H1 (cell line): ENCODE results near the gene APLN.

Source experiments
- ATF2 ChIP-seq: IDR thresholded peaks from 2 replicates; pipeline ENCODE4 v1.6.1; 2012; ENCODE audit warnings: low read length, inconsistent platforms
- BRCA1 ChIP-seq: IDR thresholded peaks from 2 replicates; pipeline ENCODE4 v1.6.1; 2012; ENCODE audit warnings: low read depth, low read length, improper control_type of control experiment
- CEBPB ChIP-seq: IDR thresholded peaks from 2 replicates; pipeline ENCODE4 v1.6.1; 2012; ENCODE audit warnings: low read depth, low read length
- CHD1 ChIP-seq: IDR thresholded peaks from 2 replicates; pipeline ENCODE4 v1.6.1; 2012; ENCODE audit warnings: low read depth, low read length, improper control_type of control experiment
- CHD2 ChIP-seq: IDR thresholded peaks from 2 replicates; pipeline ENCODE4 v1.6.1; 2012; ENCODE audit warnings: low read length, improper control_type of control experiment
- EP300 ChIP-seq, 2 experiments: IDR thresholded peaks; 1 replicate in 1 of 2; 2 replicates in 1 of 2; pipeline ENCODE4 v1.6.1; 2011 to 2012; ENCODE audit warnings: low read depth in 2 of 2, low read length in 2 of 2, mild to moderate bottlenecking in 2 of 2, borderline replicate concordance in 1 of 2, inconsistent platforms in 1 of 2, moderate library complexity in 1 of 2
- EZH2 ChIP-seq: fragments of 200-600 bp; sonication (generic); IDR thresholded peaks from 2 replicates; pipeline ENCODE4 v1.7.1; 2012; ENCODE audit warnings: low read depth, mild to moderate bottlenecking, moderate library complexity, low read length, inconsistent platforms; ENCODE audit not compliant: severe bottlenecking
- MAX ChIP-seq: IDR thresholded peaks from 2 replicates; pipeline ENCODE4 v1.6.1; 2012; ENCODE audit warnings: inconsistent platforms
- POLR2A ChIP-seq, 2 experiments: IDR thresholded peaks; 1 replicate in 1 of 2; 2 replicates in 1 of 2; pipeline ENCODE4 v1.6.1; 2011; ENCODE audit warnings: low read depth in 2 of 2, low read length in 2 of 2, mild to moderate bottlenecking in 2 of 2; ENCODE audit errors: control extremely low read depth in 1 of 2
- POLR2AphosphoS5 ChIP-seq: IDR thresholded peaks from 2 replicates; pipeline ENCODE4 v1.6.1; 2011; ENCODE audit warnings: low read depth, low read length
- SIN3A ChIP-seq, 2 experiments: IDR thresholded peaks in 1 of 2; conservative IDR thresholded peaks in 1 of 2; 2 replicates each; pipeline ENCODE4 v1.6.1; 2011 to 2012; ENCODE audit warnings: low read length in 2 of 2, improper control_type of control experiment in 1 of 2, low read depth in 1 of 2, mild to moderate bottlenecking in 1 of 2
- SUZ12 ChIP-seq: fragments of 200-600 bp; sonication (generic); IDR thresholded peaks from 2 replicates; pipeline ENCODE4 v1.6.1; 2012; ENCODE audit warnings: mild to moderate bottlenecking, inconsistent platforms, low read length, moderate library complexity, mixed read lengths
- USF2 ChIP-seq: IDR thresholded peaks from 2 replicates; pipeline ENCODE4 v1.6.1; 2011; ENCODE audit warnings: low read length, improper control_type of control experiment
- TF ChIP-seq, protein P1 (sequence below), 3 experiments: IDR thresholded peaks; 1 replicate in 2 of 3; 2 replicates in 1 of 3; pipeline versions ENCODE4 v1.5.1 to v1.6.1; 2011; ENCODE audit warnings: low read length in 3 of 3, mild to moderate bottlenecking in 3 of 3, inconsistent platforms in 2 of 3, low read depth in 1 of 3, moderate library complexity in 1 of 3; ENCODE audit not compliant: insufficient read depth in 1 of 3; ENCODE audit errors: control extremely low read depth in 1 of 3

GRCh38 chrX:129626026-129626425 is 28.7 kb downstream of the APLN start:
- TF ChIP-seq, protein P1, sequence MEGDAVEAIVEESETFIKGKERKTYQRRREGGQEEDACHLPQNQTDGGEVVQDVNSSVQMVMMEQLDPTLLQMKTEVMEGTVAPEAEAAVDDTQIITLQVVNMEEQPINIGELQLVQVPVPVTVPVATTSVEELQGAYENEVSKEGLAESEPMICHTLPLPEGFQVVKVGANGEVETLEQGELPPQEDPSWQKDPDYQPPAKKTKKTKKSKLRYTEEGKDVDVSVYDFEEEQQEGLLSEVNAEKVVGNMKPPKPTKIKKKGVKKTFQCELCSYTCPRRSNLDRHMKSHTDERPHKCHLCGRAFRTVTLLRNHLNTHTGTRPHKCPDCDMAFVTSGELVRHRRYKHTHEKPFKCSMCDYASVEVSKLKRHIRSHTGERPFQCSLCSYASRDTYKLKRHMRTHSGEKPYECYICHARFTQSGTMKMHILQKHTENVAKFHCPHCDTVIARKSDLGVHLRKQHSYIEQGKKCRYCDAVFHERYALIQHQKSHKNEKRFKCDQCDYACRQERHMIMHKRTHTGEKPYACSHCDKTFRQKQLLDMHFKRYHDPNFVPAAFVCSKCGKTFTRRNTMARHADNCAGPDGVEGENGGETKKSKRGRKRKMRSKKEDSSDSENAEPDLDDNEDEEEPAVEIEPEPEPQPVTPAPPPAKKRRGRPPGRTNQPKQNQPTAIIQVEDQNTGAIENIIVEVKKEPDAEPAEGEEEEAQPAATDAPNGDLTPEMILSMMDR (IDR thresholded peaks at IDR 0.05; ENCODE audit: control extremely low read depth in 1 of 3, insufficient read depth in 1 of 3, low read depth in 1 of 3, low read length in 3 of 3): no peak
- TF ChIP-seq POLR2AphosphoS5: no peak
- TF ChIP-seq MAX: no peak
- TF ChIP-seq POLR2A (IDR thresholded peaks at IDR 0.05; ENCODE audit: control extremely low read depth in 1 of 2, low read depth in 2 of 2, low read length in 2 of 2): no peak
- no peak for TF ChIP-seq SUZ12
- TF ChIP-seq EP300 (IDR thresholded peaks at IDR 0.05; ENCODE audit: borderline replicate concordance in 1 of 2, low read depth in 2 of 2, low read length in 2 of 2): no peak
- TF ChIP-seq USF2: no peak
- no peak for TF ChIP-seq CEBPB
- no peak for TF ChIP-seq EZH2
- TF ChIP-seq BRCA1: no peak
- no peak for TF ChIP-seq SIN3A (conservative IDR thresholded peaks at IDR 0.05 in 1 of 2, IDR thresholded peaks at IDR 0.05 in 1 of 2; ENCODE audit: low read depth in 1 of 2, low read length in 2 of 2)
- no peak for TF ChIP-seq ATF2
- no peak for TF ChIP-seq CHD2
- no peak for TF ChIP-seq CHD1
